Upper lobe of left lung (tissue), 6 donors: Measurements from ENCODE around the gene GKN2. TPM values are rescaled to one million over a fixed set of nuclear protein-coding genes. Genes with fewer than 3 reads are reported as not detected.

ENCODE experiments used
- ATAC-seq, 2 donors: fragments of 200-7000 bp; cut with Tn5 transposase; one replicate each; pipeline ENCODE4 v1.9.1; 2022; ENCODE audit warnings: mild to moderate bottlenecking in 2 of 2, moderate library complexity in 2 of 2; ENCODE audit not compliant: low FRiP score in 2 of 2
- DNase-seq, 2 donors: peaks; one replicate each; pipeline ENCODE4 v3.0.0-alpha.2; 2019 to 2020
- H3K27ac ChIP-seq, 4 donors: fragments of 200-600 bp; sonication (generic); one replicate each; pipeline ENCODE4 v1.5.1; 2016 to 2019
- H3K27me3 ChIP-seq, 4 donors: fragments of 200-600 bp; sonication (generic); one replicate each; pipeline ENCODE4 v1.5.1; 2017 to 2019
- H3K36me3 ChIP-seq, 4 donors: fragments of 200-600 bp; sonication (generic); one replicate each; pipeline ENCODE4 v1.5.1; 2016 to 2019
- H3K4me1 ChIP-seq, 4 donors: fragments of 200-600 bp; sonication (generic); one replicate each; pipeline ENCODE4 v1.5.1; 2018 to 2019
- H3K4me3 ChIP-seq, 4 donors: fragments of 200-600 bp; sonication (generic); one replicate each; pipeline ENCODE4 v1.5.1; 2017 to 2019; ENCODE audit warnings: mild to moderate bottlenecking in 2 of 4, moderate library complexity in 1 of 4
- H3K9me3 ChIP-seq, 4 donors: fragments of 200-600 bp; sonication (generic); one replicate each; pipeline ENCODE4 v1.5.1; 2018 to 2019
- EP300 ChIP-seq, 4 donors: sonication (generic); formaldehyde crosslinking; IDR thresholded peaks; one replicate each; pipeline ENCODE4 v1.5.1; 2017; ENCODE audit warnings: antibody characterized with exemption in 4 of 4, control low read depth in 2 of 4
- POLR2A ChIP-seq, 4 donors: fragments of 450-650 bp; IDR thresholded peaks; one replicate each; pipeline ENCODE4 v1.5.1; 2016 to 2017; ENCODE audit warnings: antibody characterized with exemption in 4 of 4, mild to moderate bottlenecking in 2 of 4
- POLR2AphosphoS5 ChIP-seq, 2 donors: sonication (generic); formaldehyde crosslinking; IDR thresholded peaks; one replicate each; pipeline ENCODE4 v1.5.1; 2017; ENCODE audit warnings: antibody characterized with exemption in 2 of 2
- WGBS, 2 donors: methylation state at CpG; one replicate each; pipeline ENCODE4 v1.1.5; 2017 to 2018; 5-methylcytosine and 5-hydroxymethylcytosine counted together
- total RNA-seq, 6 donors: library from RNA; depleted of rRNA in 4 of 6; stranded (reverse); fragments of >200 nt in 4 of 6; gene quantifications; one replicate each; pipeline versions ENCODE4 v1.1.0 to v1.2.1, GENCODE V29; 2016 to 2021
- TF ChIP-seq, protein P1 (sequence below), 6 experiments: fragments of 450-650 bp in 4 of 6; fragments of 200-600 bp in 2 of 6; sonication (generic) in 2 of 6; IDR thresholded peaks; one replicate each; pipeline ENCODE4 v1.5.1; 2016 to 2019; ENCODE audit warnings: antibody characterized with exemption in 6 of 6
- donor health status: DM: no; HTN: no; CAD: no; lungs with moderate emphysema.
- donor health status: DM: no; HTN: yes; CAD: no; lungs with severe emphysema.

The GKN2 gene
- total RNA-seq, 6 donors from 2014 or later: 10.5 to 195 (median 60.7) TPM

- no peak for TF ChIP-seq POLR2A (IDR thresholded peaks at IDR 0.05)
- TF ChIP-seq EP300 (IDR thresholded peaks at IDR 0.05): no peak
- TF ChIP-seq POLR2AphosphoS5 (IDR thresholded peaks at IDR 0.05): no peak
- TF ChIP-seq, protein P1, sequence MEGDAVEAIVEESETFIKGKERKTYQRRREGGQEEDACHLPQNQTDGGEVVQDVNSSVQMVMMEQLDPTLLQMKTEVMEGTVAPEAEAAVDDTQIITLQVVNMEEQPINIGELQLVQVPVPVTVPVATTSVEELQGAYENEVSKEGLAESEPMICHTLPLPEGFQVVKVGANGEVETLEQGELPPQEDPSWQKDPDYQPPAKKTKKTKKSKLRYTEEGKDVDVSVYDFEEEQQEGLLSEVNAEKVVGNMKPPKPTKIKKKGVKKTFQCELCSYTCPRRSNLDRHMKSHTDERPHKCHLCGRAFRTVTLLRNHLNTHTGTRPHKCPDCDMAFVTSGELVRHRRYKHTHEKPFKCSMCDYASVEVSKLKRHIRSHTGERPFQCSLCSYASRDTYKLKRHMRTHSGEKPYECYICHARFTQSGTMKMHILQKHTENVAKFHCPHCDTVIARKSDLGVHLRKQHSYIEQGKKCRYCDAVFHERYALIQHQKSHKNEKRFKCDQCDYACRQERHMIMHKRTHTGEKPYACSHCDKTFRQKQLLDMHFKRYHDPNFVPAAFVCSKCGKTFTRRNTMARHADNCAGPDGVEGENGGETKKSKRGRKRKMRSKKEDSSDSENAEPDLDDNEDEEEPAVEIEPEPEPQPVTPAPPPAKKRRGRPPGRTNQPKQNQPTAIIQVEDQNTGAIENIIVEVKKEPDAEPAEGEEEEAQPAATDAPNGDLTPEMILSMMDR (IDR thresholded peaks at IDR 0.05): no peak
- no peaks in the 10 kb centered on the region for H3K27me3 ChIP-seq
- no peaks in the 10 kb centered on the region for H3K9me3 ChIP-seq
- no peak overlapping the region for H3K4me3 ChIP-seq
- H3K27ac ChIP-seq: no peak overlapping the region
- WGBS, 2 donors: 43 to 47% methylated on average over 1 of the region's 1 CpG
- DNase-seq: peak in 1 of 2 donors; percentile 25
- ATAC-seq: no peak
- no peaks in the 10 kb centered on the region for H3K36me3 ChIP-seq
- peaks cover 0 to 6% (median 0%) of the 10 kb centered on the region in 4 donors for H3K4me1 ChIP-seq
Measured at GRCh38 chr2:68980956-68981355, 28.3 kb upstream of the GKN2 start.

DNA sequence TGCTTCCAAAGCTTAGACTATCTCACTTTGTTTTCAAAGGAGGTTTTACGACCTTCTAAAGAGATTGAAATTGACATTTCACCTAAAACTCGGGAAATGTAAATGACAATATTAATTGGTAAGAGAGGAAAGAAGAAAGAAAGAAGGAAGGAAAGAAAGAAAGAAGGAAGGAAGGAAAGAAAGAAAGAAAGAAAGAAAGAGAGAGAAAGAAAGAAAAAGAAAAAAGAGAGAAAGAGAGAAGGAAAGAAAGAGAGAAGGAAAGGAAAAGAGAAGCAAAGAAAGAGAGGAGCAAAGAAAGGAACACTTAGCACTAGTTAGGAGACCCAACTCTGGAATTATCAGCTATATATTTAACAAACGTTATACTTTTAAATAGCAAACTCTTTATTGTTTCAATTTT, 25.4 kb upstream of the GKN2 start:
- Histone ChIP-seq H3K27ac (no peak overlapping the region), H3K9me3 (no peaks in the 10 kb centered on the region), H3K4me3 (no peak overlapping the region), H3K36me3 (no peaks in the 10 kb centered on the region), H3K4me1 (peaks cover 0 to 6% (median 0%) of the 10 kb centered on the region in 4 donors), H3K27me3 (no peaks in the 10 kb centered on the region)
- TF ChIP-seq, protein P1 (IDR thresholded peaks at IDR 0.05): no peak
- TF ChIP-seq POLR2AphosphoS5 (IDR thresholded peaks at IDR 0.05) (no peak), POLR2A (IDR thresholded peaks at IDR 0.05) (no peak), EP300 (IDR thresholded peaks at IDR 0.05) (no peak)
- DNase-seq (no peak), ATAC-seq (no peak)
- 80 to 85% methylated on average over 3 of the region's 3 CpGs for WGBS, 2 donors

DNA sequence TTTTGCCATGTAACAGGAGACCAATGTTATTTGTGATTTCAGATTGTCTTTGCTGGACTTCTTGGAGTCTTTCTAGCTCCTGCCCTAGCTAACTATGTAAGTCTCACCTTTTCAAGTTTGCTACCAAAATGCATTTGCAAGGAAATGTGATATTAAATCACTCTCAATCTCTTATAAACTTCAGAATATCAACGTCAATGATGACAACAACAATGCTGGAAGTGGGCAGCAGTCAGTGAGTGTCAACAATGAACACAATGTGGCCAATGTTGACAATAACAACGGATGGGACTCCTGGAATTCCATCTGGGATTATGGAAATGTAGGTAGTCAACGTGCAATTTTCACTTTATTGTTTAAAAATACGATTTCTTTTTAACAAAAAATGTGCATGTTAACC, 24.8 kb upstream of the GKN2 start:
- H3K36me3 ChIP-seq: no peaks in the 10 kb centered on the region
- no peaks in the 10 kb centered on the region for H3K27me3 ChIP-seq
- ATAC-seq (no peak), DNase-seq (no peak)
- H3K27ac ChIP-seq: no peak overlapping the region
- peaks cover 0 to 6% (median 0%) of the 10 kb centered on the region in 4 donors for H3K4me1 ChIP-seq
- no peaks in the 10 kb centered on the region for H3K9me3 ChIP-seq
- H3K4me3 ChIP-seq: no peak overlapping the region
- WGBS, 2 donors: 67 to 68% methylated on average over 4 of the region's 4 CpGs
- TF ChIP-seq POLR2A (IDR thresholded peaks at IDR 0.05) (no peak), EP300 (IDR thresholded peaks at IDR 0.05) (no peak), POLR2AphosphoS5 (IDR thresholded peaks at IDR 0.05) (no peak)
- TF ChIP-seq, protein P1 (IDR thresholded peaks at IDR 0.05): no peak

GRCh38 chr2:68975844-68976243, 23.2 kb upstream of the GKN2 start:
- Histone ChIP-seq H3K27ac (no peak overlapping the region), H3K4me1 (peaks cover 0 to 2% (median 0%) of the 10 kb centered on the region in 4 donors), H3K9me3 (no peaks in the 10 kb centered on the region), H3K36me3 (no peaks in the 10 kb centered on the region), H3K4me3 (no peak overlapping the region), H3K27me3 (no peaks in the 10 kb centered on the region)
- 98% methylated on average over 2 of the region's 2 CpGs for WGBS, 2 donors
- DNase-seq (no peak), ATAC-seq (no peak)
- no peak for TF ChIP-seq EP300 (IDR thresholded peaks at IDR 0.05)
- TF ChIP-seq, protein P1 (IDR thresholded peaks at IDR 0.05): no peak
- TF ChIP-seq POLR2AphosphoS5 (IDR thresholded peaks at IDR 0.05): no peak
- TF ChIP-seq POLR2A (IDR thresholded peaks at IDR 0.05): no peak

GRCh38 chr2:68974946-68975665, 22.4 kb upstream of the GKN2 start:
- no peaks in the 10 kb centered on the region for H3K9me3 ChIP-seq
- WGBS, 2 donors: 61 to 63% methylated on average over 9 of the region's 9 CpGs
- H3K27me3 ChIP-seq: no peaks in the 10 kb centered on the region
- no peaks in the 10 kb centered on the region for H3K4me1 ChIP-seq
- H3K4me3 ChIP-seq: no peak overlapping the region
- TF ChIP-seq POLR2AphosphoS5 (IDR thresholded peaks at IDR 0.05) (no peak), POLR2A (IDR thresholded peaks at IDR 0.05) (no peak), EP300 (IDR thresholded peaks at IDR 0.05) (no peak)
- TF ChIP-seq, protein P1 (IDR thresholded peaks at IDR 0.05): no peak
- H3K27ac ChIP-seq: no peak overlapping the region
- ATAC-seq (no peak), DNase-seq (no peak)
- H3K36me3 ChIP-seq: no peaks in the 10 kb centered on the region
